GF-D8 (cell line): ENCODE measurements around the gene SPOCK1.

ENCODE experiments used
- DNase-seq: peaks from one replicate; lab custom pipeline; 2025; lab: John Stamatoyannopoulos, UW

SPOCK1 gene

GRCh38 chr5:137148159-137148558 is 351.0 kb downstream of the SPOCK1 start:
- DNase-seq = no peak

- no peak for DNase-seq
These were observed 351.8 kb downstream of the SPOCK1 start for GRCh38 chr5:137147346-137147745.

GRCh38 chr5:137146402-137146890 is 352.7 kb downstream of the SPOCK1 start:
- DNase-seq = no peak

DNA sequence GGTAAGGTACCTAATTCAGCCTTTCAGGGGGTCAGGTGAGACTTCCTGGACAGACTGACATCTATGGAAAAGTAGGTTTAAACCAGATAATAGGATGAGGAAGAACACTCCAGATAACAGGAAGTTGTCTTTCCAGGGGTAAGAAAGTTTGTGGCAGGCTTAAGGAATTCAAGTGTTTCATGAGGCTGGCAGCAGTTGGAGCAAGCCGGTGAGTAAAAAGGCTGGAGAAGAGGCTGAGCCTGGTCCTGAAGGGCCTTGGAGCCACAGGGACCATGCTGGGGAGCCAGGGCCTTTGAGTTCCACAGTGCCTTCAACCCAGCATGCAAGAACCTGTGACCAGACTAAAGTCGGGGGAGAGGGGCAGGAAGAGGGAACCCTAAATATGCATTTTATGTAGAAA is 353.4 kb downstream of the SPOCK1 start:
- no peak for DNase-seq

DNA sequence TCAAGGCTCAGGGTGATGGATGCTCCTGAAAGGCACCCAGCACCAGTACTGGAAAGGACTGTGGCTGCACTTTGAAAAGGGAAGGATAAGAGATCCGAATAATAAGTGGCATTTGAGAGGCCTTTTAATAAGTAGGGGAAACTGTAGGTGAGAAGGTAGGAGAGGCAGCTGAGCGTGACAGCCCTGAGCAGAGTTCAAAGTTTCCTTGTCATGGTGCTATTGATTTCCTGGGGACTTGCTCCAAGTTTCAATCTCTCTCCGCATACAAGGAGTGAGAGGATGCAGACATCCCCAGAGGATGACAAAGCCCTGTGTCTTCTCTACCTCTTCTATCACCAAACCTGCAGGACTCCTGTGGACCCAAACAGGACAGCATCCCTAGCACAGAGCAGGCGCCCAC is 354.5 kb downstream of the SPOCK1 start:
- no peak for DNase-seq

- no peak for DNase-seq
These were observed 356.1 kb downstream of the SPOCK1 start for GRCh38 chr5:137142764-137143605.

DNA sequence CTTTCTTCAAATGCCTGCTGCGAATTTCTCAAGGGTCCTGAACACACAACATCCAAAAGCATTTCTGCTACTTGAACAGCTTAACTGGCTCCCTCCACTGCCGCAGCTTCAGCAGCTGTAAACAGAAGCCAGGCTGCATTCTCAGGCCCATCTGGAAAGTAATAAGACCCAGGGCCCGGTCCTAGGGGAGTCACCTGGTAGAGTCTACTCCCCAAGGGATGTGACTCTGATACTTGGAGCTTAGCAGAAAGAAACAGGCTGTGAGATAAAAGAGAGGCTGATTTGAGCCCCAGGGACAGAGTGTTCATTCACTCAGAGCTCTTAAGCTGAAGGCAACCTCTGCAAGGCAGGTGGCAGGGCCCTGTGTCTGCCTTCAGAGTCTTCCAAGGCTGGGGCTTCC is 356.8 kb downstream of the SPOCK1 start:
- DNase-seq = no peak

GRCh38 chr5:137141779-137142178 is 357.3 kb downstream of the SPOCK1 start:
- no peak for DNase-seq

DNA sequence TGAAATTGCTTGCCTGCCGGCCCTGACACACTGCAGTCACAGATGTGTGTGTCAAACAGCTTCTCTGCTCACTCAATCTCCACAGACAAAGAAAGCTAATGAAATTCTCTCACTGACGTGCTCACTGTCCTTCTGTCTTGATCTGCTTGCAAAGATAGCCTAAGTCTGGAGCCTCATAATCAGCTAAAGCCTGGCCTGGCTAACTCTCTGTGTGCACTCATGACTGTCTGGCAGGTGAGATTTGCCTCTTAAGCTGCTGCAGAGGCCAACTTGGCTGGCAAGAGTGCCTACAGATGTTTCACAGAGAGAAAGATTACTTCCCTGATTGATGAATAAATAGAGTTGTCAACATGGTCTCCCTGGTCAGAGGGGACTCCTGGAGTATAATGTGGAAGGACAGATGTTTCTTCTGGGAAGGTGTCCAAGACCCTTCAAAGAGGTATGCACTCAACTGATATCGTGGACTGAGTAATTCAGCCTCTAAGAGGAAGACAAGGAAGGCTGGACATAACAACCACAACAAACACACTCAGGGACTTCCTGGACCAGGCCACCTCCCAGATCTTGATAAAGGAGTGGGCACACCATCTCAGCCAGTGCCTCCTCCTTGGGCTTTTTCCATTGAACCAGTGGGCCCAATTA is 362.0 kb downstream of the SPOCK1 start:
- DNase-seq = no peak

DNA sequence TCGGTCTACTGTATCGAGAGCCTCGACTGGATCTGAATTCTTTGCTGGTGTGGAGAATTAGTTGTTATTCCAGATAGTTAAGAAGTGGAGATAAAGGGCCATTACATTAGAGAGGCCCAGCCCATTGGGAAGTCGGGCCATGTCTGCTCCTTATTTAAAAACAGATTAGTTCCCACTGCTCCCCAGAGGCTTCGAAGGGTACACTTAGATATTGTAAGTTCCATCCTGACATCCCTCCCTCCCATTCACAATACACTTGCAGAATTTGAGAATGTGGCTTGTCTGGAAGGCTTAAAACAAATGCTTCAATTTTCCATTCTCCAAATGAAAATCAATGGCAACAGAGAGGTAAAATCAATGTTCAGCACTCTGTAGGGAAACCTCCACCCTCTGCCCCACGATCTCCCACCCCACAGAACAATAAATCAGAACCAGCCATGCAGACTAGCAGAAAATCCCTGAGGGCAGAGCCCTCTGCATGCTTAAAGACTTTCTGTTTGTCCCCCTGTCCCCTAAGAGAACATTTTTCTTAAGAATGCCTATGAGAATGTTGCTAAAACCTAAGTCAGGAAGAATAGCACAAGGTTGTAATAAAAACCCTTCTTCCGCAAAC is 364.1 kb downstream of the SPOCK1 start:
- no peak for DNase-seq

- no peak for DNase-seq
These were observed 369.0 kb downstream of the SPOCK1 start for GRCh38 chr5:137129886-137130680.

GRCh38 chr5:137128012-137128411 is 371.1 kb downstream of the SPOCK1 start:
- DNase-seq = no peak

DNA sequence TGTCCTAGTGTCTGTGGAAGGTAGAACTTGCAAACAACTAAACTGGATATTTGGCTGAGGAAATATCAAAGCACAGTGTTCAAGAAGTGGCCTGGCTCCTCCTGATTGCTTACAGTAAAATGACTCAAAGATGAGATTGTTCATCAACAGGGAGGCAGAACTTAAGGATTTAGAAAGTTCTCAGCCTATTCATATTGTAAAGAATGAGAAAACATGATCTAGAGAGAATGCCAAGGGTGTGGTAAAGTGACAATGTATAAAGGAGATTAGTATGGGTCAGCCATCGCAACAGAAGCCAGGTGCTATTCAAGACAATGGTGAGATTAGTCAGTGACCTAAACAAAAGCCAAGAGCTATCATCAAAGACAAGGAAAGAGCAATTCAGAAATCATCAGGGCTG is 372.3 kb downstream of the SPOCK1 start:
- DNase-seq = no peak

- no peak for DNase-seq
These were observed 376.6 kb downstream of the SPOCK1 start for GRCh38 chr5:137122558-137122957.

GRCh38 chr5:137122075-137122474 is 377.1 kb downstream of the SPOCK1 start:
- DNase-seq = no peak

DNA sequence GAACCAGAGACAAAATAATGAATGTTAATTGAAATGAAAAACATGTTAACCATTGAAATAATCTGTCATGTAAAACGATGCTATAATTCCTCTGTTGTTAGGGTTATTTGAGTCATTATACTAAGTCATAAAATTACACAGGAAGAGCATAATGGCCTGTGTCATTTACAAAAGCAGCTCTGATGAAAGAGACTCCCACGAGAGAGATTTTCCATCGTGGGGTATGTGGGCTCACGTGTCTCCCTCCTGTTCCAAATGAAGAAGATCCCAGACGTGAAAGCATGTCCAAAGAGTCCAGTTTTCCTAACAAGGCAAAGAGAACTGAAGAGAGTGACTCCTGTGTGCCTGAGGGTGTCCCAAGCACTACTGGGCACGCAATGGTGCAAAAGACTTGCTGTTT is 379.8 kb downstream of the SPOCK1 start:
- DNase-seq = no peak

DNA sequence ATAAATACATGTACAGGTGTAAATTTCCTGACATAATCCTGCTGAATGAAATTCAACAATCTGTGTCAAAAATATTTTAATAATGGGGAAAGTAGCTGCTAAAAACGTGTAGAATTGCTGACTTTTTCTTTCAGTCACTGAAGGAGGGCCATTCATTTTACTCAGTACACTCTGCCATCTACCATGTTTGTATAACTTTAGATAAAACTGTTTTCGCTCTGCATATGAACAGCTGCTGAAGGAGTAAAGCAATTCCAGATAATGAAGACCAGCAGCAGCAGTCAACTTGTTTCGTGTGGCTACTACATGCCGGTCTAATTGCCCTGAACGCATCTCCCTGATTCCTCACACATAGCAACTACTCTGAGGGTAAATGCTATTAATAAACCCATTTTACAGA is 380.5 kb downstream of the SPOCK1 start:
- no peak for DNase-seq

DNA sequence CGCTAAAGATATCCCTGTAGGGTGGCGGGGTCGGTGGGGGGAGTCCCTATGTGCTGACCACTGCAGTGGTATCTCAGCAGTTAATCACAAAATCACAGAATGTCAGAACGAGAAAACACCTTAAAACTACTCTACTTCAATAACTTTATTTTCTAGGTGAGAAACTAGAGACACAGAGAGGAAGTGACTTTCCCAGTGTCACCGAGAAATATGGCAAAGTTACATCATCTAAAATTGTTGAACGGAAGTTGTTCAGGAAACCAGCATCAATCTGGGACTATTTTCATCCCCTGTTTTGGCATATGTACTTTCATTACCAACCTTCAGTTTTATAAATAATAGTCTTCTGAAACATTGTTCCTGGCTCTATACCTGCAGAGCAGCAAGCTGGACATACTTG is 384.0 kb downstream of the SPOCK1 start:
- no peak for DNase-seq

DNA sequence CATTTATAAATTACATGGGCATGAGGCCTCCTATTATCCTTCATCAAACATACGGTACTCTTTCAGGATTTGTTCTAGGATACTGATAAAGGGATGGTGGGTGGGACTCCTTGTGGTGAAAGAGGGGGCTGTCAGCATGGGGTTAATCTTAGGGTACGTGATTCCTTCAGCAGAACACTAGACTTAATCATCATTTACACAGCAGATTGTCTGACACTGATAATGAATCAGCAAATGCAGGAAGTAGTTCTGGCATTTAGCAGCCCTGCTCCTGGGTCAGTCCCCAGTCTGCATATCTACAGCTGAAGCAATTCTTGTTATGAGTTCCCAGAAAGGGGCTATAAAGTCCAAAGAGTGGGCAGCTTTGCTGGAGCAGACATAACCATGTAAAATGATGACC is 384.6 kb downstream of the SPOCK1 start:
- DNase-seq = no peak

- DNase-seq = no peak
These were observed 385.2 kb downstream of the SPOCK1 start for GRCh38 chr5:137113939-137114338.

- no peak for DNase-seq
These were observed 386.0 kb downstream of the SPOCK1 start for GRCh38 chr5:137113161-137113560.

- no peak for DNase-seq
These were observed 393.6 kb downstream of the SPOCK1 start for GRCh38 chr5:137105351-137106035.
